ENCODE results near the gene GSKIP.
"Not testable (repeated sequence)": the region's sequence is repeated elsewhere in the genome, so short reads cannot be mapped to it uniquely, and the experiment has no call there.

GSKIP gene

GRCh38 chr14:96362965-96363750 is at the start of gene GSKIP, which contains the start of gene ATG2B:
Gene GSKIP, plus strand, starts transcription at chr14:96363526. Its CDS starts 18,722 bp downstream, at chr14:96382248.
Gene ATG2B, minus strand, starts transcription at chr14:96363341. Its CDS starts 365 bp downstream, at chr14:96362976.
- DNase-seq, result no peak

- no peak for DNase-seq
Observed at GRCh38 chr14:96316087-96316486, 47.2 kb upstream of the GSKIP start.

GRCh38 chr14:96318836-96319235 is 44.5 kb upstream of the GSKIP start:
- DNase-seq, result no peak

DNA sequence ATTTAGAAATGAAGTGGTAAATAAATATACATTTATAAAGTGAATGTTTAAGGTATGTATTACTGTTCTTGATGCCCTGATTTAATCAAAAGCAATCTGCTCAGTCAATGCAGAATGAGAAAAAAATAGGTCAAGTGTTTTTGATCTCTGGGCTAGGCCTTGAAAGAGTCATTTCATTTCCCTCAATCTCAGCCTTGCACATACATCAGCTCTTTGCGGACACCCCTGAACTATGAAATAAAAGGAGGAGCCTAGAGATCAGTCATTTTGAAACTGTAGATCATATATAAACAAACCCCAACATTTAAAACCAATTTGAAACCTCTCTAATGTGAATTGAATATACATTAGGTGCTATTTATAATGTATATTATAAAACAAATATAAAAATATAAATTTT is 42.7 kb upstream of the GSKIP start:
- DNase-seq, result no peak

- DNase-seq, result no peak
Observed at GRCh38 chr14:96324219-96324618, 39.1 kb upstream of the GSKIP start.

DNA sequence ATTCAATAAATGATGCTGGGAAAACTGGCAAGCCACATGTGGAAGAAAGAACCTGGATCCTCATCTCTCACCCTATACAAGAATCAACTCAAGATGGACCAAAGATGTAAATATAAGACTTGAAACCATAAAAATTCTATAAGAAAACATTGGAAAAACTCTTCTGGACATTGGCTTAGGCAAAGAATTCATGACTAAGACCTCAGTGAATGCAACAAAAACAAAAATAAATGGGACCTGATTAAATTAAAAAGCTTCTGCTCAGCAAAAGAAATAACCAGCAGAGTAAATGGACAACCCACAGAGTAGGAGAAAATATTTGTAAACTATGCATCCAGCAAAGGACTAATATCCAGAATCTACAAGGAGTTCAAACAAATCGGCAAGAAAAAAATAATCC is 24.8 kb upstream of the GSKIP start:
- DNase-seq, result no peak

DNA sequence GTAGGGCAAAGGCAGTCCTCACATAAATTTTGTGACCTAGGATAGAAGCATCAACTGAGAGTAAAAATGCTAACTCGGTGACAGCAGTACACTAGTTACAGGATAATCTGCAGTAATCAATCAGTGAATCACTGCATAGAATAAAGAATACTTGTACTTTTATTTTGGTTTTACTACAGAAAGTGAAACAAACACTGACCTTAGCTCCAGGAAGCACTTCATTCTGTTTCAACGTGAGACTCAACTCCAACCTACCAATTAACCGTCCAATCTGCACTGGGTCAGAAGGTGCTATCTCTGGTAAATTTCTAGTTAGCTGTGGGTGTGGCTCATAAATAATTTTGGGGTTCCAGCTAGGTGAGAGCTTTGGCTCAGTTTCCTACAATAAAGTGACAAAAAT is 22.0 kb upstream of the GSKIP start:
- no peak for DNase-seq

GRCh38 chr14:96345669-96346068 is 17.7 kb upstream of the GSKIP start:
- DNase-seq, result no peak

GRCh38 chr14:96347957-96348356 is 15.4 kb upstream of the GSKIP start:
- not testable (repeated sequence) for DNase-seq

DNA sequence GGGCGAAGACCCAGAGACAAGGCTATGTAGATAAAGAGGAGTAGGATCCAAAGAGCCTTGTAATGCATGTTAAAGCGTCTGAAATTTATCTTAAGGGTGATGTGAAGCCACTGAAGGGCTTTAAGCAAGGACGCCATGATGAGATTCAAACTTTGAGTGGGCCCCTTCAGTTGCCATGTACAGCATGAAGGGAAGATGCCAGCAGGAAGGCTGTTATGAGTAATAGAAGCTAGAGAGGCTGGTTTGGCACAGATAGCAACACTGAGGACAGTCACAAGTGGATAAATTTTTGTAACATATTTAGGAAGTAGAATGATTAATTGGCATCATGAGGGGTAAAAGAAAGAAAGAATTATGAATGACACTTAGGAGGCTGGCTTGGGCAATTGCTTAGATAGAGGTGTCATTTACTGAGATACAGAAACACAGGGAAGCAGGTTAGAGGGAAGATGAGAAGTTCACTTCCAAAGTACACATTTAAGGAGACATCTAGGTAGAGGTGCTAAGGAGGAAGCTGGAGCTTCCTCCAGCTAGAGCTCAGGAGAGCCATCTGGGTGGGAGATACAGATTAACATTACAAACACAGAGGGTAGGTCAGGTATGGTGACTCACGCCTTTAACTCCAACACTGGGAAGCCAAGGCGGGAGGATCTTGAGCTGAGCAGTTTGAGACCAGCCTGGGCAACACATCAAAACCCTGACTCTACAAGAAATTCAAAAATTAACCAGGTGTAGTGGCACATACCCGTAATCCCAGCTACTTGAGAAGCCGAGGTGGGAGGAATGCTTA is 13.8 kb upstream of the GSKIP start:
- no peak for DNase-seq

GRCh38 chr14:96351986-96352385 is 11.3 kb upstream of the GSKIP start:
- DNase-seq, result no peak

- DNase-seq, result no peak
Observed at GRCh38 chr14:96352708-96353107, 10.6 kb upstream of the GSKIP start.

DNA sequence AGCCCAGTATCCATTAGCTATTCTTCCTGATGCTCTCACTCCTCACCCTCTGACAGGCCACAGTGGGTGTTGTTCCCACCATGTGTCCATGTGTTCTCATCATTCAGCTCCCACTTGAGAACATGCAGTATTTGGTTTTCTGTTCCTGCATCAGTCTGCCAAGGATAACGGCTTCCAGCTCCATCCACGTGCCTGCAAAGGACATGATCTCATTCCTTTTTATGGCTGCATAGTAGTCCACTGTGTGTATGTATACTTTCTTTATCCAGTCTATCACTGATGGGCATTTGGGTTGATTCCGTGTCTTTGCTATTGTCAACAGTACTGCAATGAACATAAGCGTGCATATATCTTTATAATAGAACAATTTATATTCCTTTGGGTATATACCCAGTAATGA is 9.1 kb upstream of the GSKIP start:
- no peak for DNase-seq

- no peak for DNase-seq
Observed at GRCh38 chr14:96357216-96357615, 6.1 kb upstream of the GSKIP start.

- DNase-seq, result no peak
Observed at GRCh38 chr14:96359959-96360358, 3.4 kb upstream of the GSKIP start.

GRCh38 chr14:96362071-96362964 is 1.0 kb upstream of the GSKIP start:
- no peak for DNase-seq

- no peak for DNase-seq
Observed at GRCh38 chr14:96363751-96364336, 518 bp downstream of the GSKIP start.

- DNase-seq, result no peak
Observed at GRCh38 chr14:96364962-96365361, 1.6 kb downstream of the GSKIP start.

GRCh38 chr14:96368534-96368933 is 5.2 kb downstream of the GSKIP start:
- DNase-seq, result no peak

GRCh38 chr14:96370528-96370927 is 7.2 kb downstream of the GSKIP start:
- no peak for DNase-seq

DNA sequence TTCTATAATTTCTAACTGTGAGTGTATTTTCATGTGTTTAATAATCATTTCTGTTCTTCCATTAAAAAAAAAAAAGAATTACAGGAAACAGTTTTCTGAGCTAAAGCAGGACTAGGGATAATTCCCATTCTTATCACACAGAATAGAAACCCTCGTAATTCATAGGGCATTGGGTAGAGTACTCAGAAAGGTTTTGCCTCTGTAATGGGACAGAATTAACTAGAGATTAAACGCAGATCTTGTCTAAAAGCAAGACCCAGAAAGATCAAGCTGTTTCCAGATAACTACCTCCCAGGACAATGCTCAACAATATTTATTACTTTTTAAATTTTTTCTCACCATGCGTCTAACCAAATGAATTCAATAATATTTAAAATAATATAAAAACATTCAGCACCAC is 10.2 kb downstream of the GSKIP start:
- DNase-seq, result no peak

DNA sequence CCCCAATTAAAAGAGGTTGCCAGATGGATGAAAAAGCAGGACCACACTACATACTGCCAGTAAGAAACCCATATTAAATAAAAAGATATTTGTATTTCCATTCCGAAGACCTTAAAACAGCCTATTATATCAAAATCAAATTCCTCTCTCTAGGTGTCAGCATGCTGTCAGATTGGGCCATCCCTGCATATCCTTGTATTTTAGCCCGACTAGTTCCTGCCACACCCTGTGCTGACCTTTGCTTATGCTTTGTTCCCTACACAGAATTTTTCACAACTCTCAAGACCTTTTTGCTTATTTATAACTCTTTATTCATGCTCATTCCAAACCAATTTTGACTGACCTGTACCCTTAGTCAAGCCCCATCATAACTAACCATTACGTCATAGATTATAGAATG is 12.8 kb downstream of the GSKIP start:
- no peak for DNase-seq

GRCh38 chr14:96380735-96381134 is 17.4 kb downstream of the GSKIP start:
- no peak for DNase-seq
